Measurements from ENCODE around the gene FES. TPM values are rescaled to one million over a fixed set of nuclear protein-coding genes. Genes with fewer than 3 reads are reported as not detected.
A peak's percentile ranks its signal among the peaks of the same experiment; 100 is the strongest.
"Not testable (repeated sequence)": the region's sequence is repeated elsewhere in the genome, so short reads cannot be mapped to it uniquely, and the experiment has no call there.

FES gene
- polyA plus RNA-seq, 2 of the 4 experiments (the other 2 are of a cell fraction) = 0.39 to 0.50 TPM

DNA sequence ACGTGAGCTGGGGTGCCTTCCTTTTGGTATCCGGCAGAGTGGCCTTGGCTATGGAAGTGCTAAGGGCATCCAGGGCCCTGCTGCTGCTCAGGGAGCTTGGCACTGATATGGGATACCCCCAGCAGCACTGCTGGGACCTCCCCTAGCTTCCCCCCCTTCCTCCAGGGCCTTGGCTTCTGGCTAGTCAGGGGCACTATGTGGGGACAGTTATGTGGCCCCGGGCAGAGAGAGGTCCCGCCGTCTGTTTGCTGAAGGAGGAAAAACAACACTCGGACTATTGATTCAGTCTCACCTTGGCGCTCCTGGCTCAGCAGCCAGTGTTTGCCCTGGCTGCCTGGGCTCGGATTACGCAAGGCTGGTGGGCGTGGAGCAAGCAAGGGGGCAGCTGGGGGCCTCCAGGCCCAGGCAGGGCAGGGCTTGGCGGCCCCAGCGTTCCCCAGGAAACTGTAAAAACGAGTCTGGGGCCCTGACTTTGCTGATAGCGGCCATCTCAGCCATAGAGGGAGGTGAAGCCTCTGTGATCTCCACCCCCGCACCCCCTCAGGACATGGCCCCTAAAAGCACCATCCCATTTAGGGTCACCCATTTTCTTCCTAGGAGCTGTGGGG is 10.2 kb upstream of the FES start:
- Histone ChIP-seq H3K4me2 (peak overlapping the region; percentile 96), H3K27ac (peak overlapping the region; percentile 85 to 97), H3K9me3 (no peaks in the 10 kb centered on the region), H3K4me1 (peaks cover 43% of the 10 kb centered on the region), H3K4me3 (peak overlapping the region; percentile 77; the same call in 2 of the 3 replicates)
- POLR2A ChIA-PET = interaction anchor here (0.9 to 1.6 kb wide), 3 partner anchors 28 to 209 kb away, joined by 3 to 5 read pairs (median 3); partner anchors contain the start of gene BLM
- FAIRE-seq = no peak
- peak in 1 of 2 experiments; percentile 73 for DNase-seq (ENCODE audit: low read depth in 1 of 2, low spot score in 1 of 2)
- WGBS (ENCODE audit: missing lambda C conversion rate) = 13% methylated on average over 12 of the region's 15 CpGs
- ATAC-seq = peak; percentile 40 to 68
- TF ChIP-seq HES2 (IDR thresholded peaks at IDR 0.05) = peak; percentile 42; the same call in 1 of the 2 replicates
- no peak for TF ChIP-seq RNF2 (IDR thresholded peaks at IDR 0.05; ENCODE audit: borderline replicate concordance, low read depth)
- TF ChIP-seq GATA3 (IDR thresholded peaks at IDR 0.05; ENCODE audit: borderline replicate concordance) = peak; percentile 83; the same call in 1 of the 2 replicates
- TF ChIP-seq HEYL (CRISPR knock-in tag; IDR thresholded peaks at IDR 0.05) = no peak
- TF ChIP-seq, protein P1, sequence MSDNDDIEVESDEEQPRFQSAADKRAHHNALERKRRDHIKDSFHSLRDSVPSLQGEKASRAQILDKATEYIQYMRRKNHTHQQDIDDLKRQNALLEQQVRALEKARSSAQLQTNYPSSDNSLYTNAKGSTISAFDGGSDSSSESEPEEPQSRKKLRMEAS (IDR thresholded peaks at IDR 0.05) = peak; percentile 71
- TF ChIP-seq ATOH8 (CRISPR knock-in tag; IDR thresholded peaks at IDR 0.05; ENCODE audit: low read depth) = no peak
- no peak for TF ChIP-seq HOXA7 (CRISPR knock-in tag; IDR thresholded peaks at IDR 0.05)
- peak; percentile 28 to 71; a peak in 2 of 5 replicates for TF ChIP-seq JUN (IDR thresholded peaks at IDR 0.05)
- TF ChIP-seq CEBPB (IDR thresholded peaks at IDR 0.05) = peak; percentile 86 to 98
- TF ChIP-seq EP300 (IDR thresholded peaks at IDR 0.05) = peak; percentile 55 to 65; a peak in 2 of 5 replicates
- TF ChIP-seq FOSL2 (IDR thresholded peaks at IDR 0.05) = no peak
- TF ChIP-seq FOSL2 (CRISPR knock-in tag; IDR thresholded peaks at IDR 0.05) = peak; percentile 33; the same call in 1 of the 2 replicates
- no peak for TF ChIP-seq HOXB13 (CRISPR knock-in tag; IDR thresholded peaks at IDR 0.05; ENCODE audit: low read depth)
- TF ChIP-seq CHD2 (IDR thresholded peaks at IDR 0.05; ENCODE audit: low read length, partially characterized antibody) = no peak
- no peak for TF ChIP-seq TFCP2L1 (CRISPR knock-in tag; IDR thresholded peaks at IDR 0.05)
- 0 out of 2 replicates have a peak, but pooled peaks have one; percentile 5 for TF ChIP-seq MYC (IDR thresholded peaks at IDR 0.05; ENCODE audit: borderline replicate concordance, low read length)
- TF ChIP-seq RAD21 (conservative IDR thresholded peaks at IDR 0.05 in 1 of 2, IDR thresholded peaks at IDR 0.05 in 1 of 2) = peak in 1 of 2 experiments; percentile 21; a peak in 1 of 5 replicates
- TF ChIP-seq CHD4 (IDR thresholded peaks at IDR 0.05; ENCODE audit: borderline replicate concordance) = no peak
- TF ChIP-seq, protein P2, sequence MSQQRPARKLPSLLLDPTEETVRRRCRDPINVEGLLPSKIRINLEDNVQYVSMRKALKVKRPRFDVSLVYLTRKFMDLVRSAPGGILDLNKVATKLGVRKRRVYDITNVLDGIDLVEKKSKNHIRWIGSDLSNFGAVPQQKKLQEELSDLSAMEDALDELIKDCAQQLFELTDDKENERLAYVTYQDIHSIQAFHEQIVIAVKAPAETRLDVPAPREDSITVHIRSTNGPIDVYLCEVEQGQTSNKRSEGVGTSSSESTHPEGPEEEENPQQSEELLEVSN (IDR thresholded peaks at IDR 0.05; ENCODE audit: borderline replicate concordance, low read depth) = no peak
- no peak for TF ChIP-seq KDM1A (IDR thresholded peaks at IDR 0.05; ENCODE audit: low read depth)
- TF ChIP-seq BCL3 (IDR thresholded peaks at IDR 0.05) = peak; percentile 61; the same call in 1 of the 3 replicates
- TF ChIP-seq JUNB (IDR thresholded peaks at IDR 0.05) = peak; percentile 39; the same call in 1 of the 2 replicates
- CTCF ChIA-PET = interaction anchor here (0.7 to 4.2 kb wide), 8 partner anchors 10 to 554 kb away, joined by 3 to 48 read pairs (median 4); partner anchors contain the start of gene FES

- WGBS (ENCODE audit: missing lambda C conversion rate) = 93% methylated on average over 9 of the region's 9 CpGs
- not testable (repeated sequence) for FAIRE-seq
- CTCF ChIA-PET = interaction anchor here (1.1 to 4.2 kb wide), 5 partner anchors 11 to 227 kb away, joined by 3 to 48 read pairs (median 5); partner anchors contain the start of genes FES and HDDC3
Measured at GRCh38 chr15:90874986-90875385, 9.3 kb upstream of the FES start.

More at GRCh38 chr15:90874986-90875385, 9.3 kb upstream of the FES start:
- H3K27ac ChIP-seq; H3K4me3 ChIP-seq; H3K4me2 ChIP-seq; H3K9me3 ChIP-seq; POLR2A ChIA-PET; ATAC-seq; DNase-seq (ENCODE audit: low read depth in 1 of 2, low spot score in 1 of 2): not testable (repeated sequence)
- peaks cover 35% of the 10 kb centered on the region for H3K4me1 ChIP-seq
